Neural progenitor cell (in vitro differentiated cells): ENCODE results near the gene NDUFA8. TPM values are rescaled to one million over a fixed set of nuclear protein-coding genes. Genes with fewer than 3 reads are reported as not detected.

Experiments used
- DNase-seq: peaks from one replicate; pipeline ENCODE4 v3.0.0-alpha.2; 2016; ENCODE audit warnings: low spot score
- H2AFZ ChIP-seq: fragments of 200-600 bp; sonication (generic); replicated peaks from 2 replicates; pipeline ENCODE4 v1.6.1; 2016; ENCODE audit warnings: antibody characterized with exemption
- H3F3A ChIP-seq: fragments of 200-600 bp; sonication (generic); 2 replicates; pipeline ENCODE4 v1.6.1; 2016; ENCODE audit warnings: antibody characterized with exemption, low read depth
- H3K27ac ChIP-seq: fragments of 200-600 bp; sonication (generic); 2 replicates; pipeline ENCODE4 v1.5.1; 2016; ENCODE audit warnings: mild to moderate bottlenecking
- H3K27me3 ChIP-seq: fragments of 200-600 bp; sonication (generic); 2 replicates; pipeline ENCODE4 v1.6.1; 2016; ENCODE audit warnings: mild to moderate bottlenecking, moderate library complexity
- H3K36me3 ChIP-seq: fragments of 200-600 bp; sonication (generic); 2 replicates; pipeline ENCODE4 v1.5.1; 2016
- H3K4me1 ChIP-seq: fragments of 200-600 bp; sonication (generic); 2 replicates; pipeline ENCODE4 v1.6.1; 2016; ENCODE audit warnings: mixed run types
- H3K4me2 ChIP-seq: fragments of 200-600 bp; sonication (generic); 2 replicates; pipeline ENCODE4 v1.6.1; 2016
- H3K4me3 ChIP-seq: fragments of 200-600 bp; sonication (generic); 2 replicates; pipeline ENCODE4 v1.5.1; 2016
- H3K79me2 ChIP-seq: fragments of 200-600 bp; sonication (generic); 2 replicates; pipeline ENCODE4 v1.6.1; 2016; ENCODE audit warnings: low read depth
- H3K9ac ChIP-seq: fragments of 200-600 bp; sonication (generic); 2 replicates; pipeline ENCODE4 v1.6.1; 2016
- H3K9me3 ChIP-seq: fragments of 200-600 bp; sonication (generic); 2 replicates; pipeline ENCODE4 v1.5.1; 2016; ENCODE audit warnings: low read depth
- H4K20me1 ChIP-seq: fragments of 200-600 bp; sonication (generic); 2 replicates; pipeline ENCODE4 v1.6.1; 2016; ENCODE audit warnings: low read depth
- H3K27ac Mint-ChIP-seq: 3 replicates; pipeline ENCODE4 v1.8.0; 2021; ENCODE audit warnings: mixed read lengths
- H3K27me3 Mint-ChIP-seq: 2 replicates; pipeline ENCODE4 v1.8.0; 2022; ENCODE audit warnings: low read depth, mild to moderate bottlenecking, inconsistent platforms, moderate library complexity, mixed read lengths; ENCODE audit not compliant: insufficient read depth
- H3K36me3 Mint-ChIP-seq: 3 replicates; pipeline ENCODE4 v1.8.0; 2021; ENCODE audit warnings: mixed read lengths
- H3K4me1 Mint-ChIP-seq: 3 replicates; pipeline ENCODE4 v1.8.0; 2021; ENCODE audit warnings: mixed read lengths
- H3K4me3 Mint-ChIP-seq: 3 replicates; pipeline ENCODE4 v1.8.0; 2021; ENCODE audit warnings: mild to moderate bottlenecking, moderate library complexity, mixed read lengths
- H3K9me3 Mint-ChIP-seq: 3 replicates; pipeline ENCODE4 v1.8.0; 2020; ENCODE audit warnings: mixed read lengths
- CTCF ChIP-seq: fragments of 200-600 bp; sonication (generic); IDR thresholded peaks from 2 replicates; pipeline ENCODE4 v1.5.1; 2017; ENCODE audit warnings: antibody characterized with exemption, mild to moderate bottlenecking
- EZH2 ChIP-seq: fragments of 200-600 bp; sonication (generic); IDR thresholded peaks from 2 replicates; pipeline ENCODE4 v1.6.1; 2017; ENCODE audit warnings: antibody characterized with exemption, mild to moderate bottlenecking, moderate library complexity
- EZH2phosphoT487 ChIP-seq: fragments of 200-600 bp; sonication (generic); IDR thresholded peaks from 2 replicates; pipeline ENCODE4 v1.6.1; 2017; ENCODE audit warnings: antibody characterized with exemption
- total RNA-seq: library from RNA; depleted of rRNA; stranded (reverse); fragments of >200 nt; gene quantifications from 2 replicates; pipeline ENCODE4 v1.2.3, GENCODE V29; 2015; ENCODE audit warnings: low replicate concordance

Gene NDUFA8
- total RNA-seq, 1 donor from 2014 or later: 49.6 TPM

GRCh38 chr9:122151267-122151828 is 8.2 kb downstream of the NDUFA8 start:
- Histone ChIP-seq H3K36me3 (no peaks in the 10 kb centered on the region), H3K27me3 (no peaks in the 10 kb centered on the region), H3K4me3 (no peak overlapping the region), H3F3A (no peaks in the 10 kb centered on the region), H3K9ac (no peak overlapping the region), H4K20me1 (peaks cover 31% of the 10 kb centered on the region), H3K27ac (no peak overlapping the region), H3K4me1 (no peaks in the 10 kb centered on the region), H3K4me2 (no peak overlapping the region), H3K9me3 (no peaks in the 10 kb centered on the region), H2AFZ (no peak overlapping the region), H3K79me2 (peaks cover 19% of the 10 kb centered on the region)
- no peak for TF ChIP-seq EZH2
- no peak for TF ChIP-seq CTCF
- no peak for TF ChIP-seq EZH2phosphoT487
- Mint-ChIP-seq H3K4me3 (no peak overlapping the region), H3K27ac (no peak overlapping the region), H3K9me3 (no peaks in the 10 kb centered on the region), H3K4me1 (peaks cover 10% of the 10 kb centered on the region), H3K36me3 (peaks cover 19% of the 10 kb centered on the region), H3K27me3 (no peaks in the 10 kb centered on the region)
- no peak for DNase-seq

- no peaks in the 10 kb centered on the region for H3F3A ChIP-seq
- H3K4me3 ChIP-seq: no peak overlapping the region
- H3K27ac ChIP-seq: no peak overlapping the region
- H3K9me3 Mint-ChIP-seq: no peaks in the 10 kb centered on the region
- peaks cover 24% of the 10 kb centered on the region for H3K36me3 Mint-ChIP-seq
- no peak overlapping the region for H3K4me3 Mint-ChIP-seq
- no peak for TF ChIP-seq EZH2
- TF ChIP-seq EZH2phosphoT487: no peak
- TF ChIP-seq CTCF: no peak
- H3K4me2 ChIP-seq: no peak overlapping the region
- no peaks in the 10 kb centered on the region for H3K79me2 ChIP-seq
- H4K20me1 ChIP-seq: peaks cover 5% of the 10 kb centered on the region
- H3K27ac Mint-ChIP-seq: no peak overlapping the region
- no peaks in the 10 kb centered on the region for H3K4me1 Mint-ChIP-seq
- no peaks in the 10 kb centered on the region for H3K4me1 ChIP-seq
- peaks cover under 1% of the 10 kb centered on the region for H3K27me3 ChIP-seq
- no peaks in the 10 kb centered on the region for H3K36me3 ChIP-seq
- H3K9me3 ChIP-seq: no peaks in the 10 kb centered on the region
- no peak overlapping the region for H3K9ac ChIP-seq
- H3K27me3 Mint-ChIP-seq: no peaks in the 10 kb centered on the region
- no peak for DNase-seq
- H2AFZ ChIP-seq: no peak overlapping the region
Measured at GRCh38 chr9:122145592-122145863, 14.1 kb downstream of the NDUFA8 start.

GRCh38 chr9:122144836-122145591 is 14.6 kb downstream of the NDUFA8 start:
- H3F3A ChIP-seq: no peaks in the 10 kb centered on the region
- TF ChIP-seq CTCF (peak; percentile 37), EZH2phosphoT487 (no peak)

More at GRCh38 chr9:122144836-122145591, 14.6 kb downstream of the NDUFA8 start:
- Mint-ChIP-seq H3K36me3 (peaks cover 22% of the 10 kb centered on the region), H3K4me3 (no peak overlapping the region), H3K4me1 (no peaks in the 10 kb centered on the region), H3K9me3 (no peaks in the 10 kb centered on the region), H3K27me3 (no peaks in the 10 kb centered on the region), H3K27ac (no peak overlapping the region)
- no peak for DNase-seq
- Histone ChIP-seq H3K4me2 (no peak overlapping the region), H3K9ac (no peak overlapping the region), H3K36me3 (no peaks in the 10 kb centered on the region), H3K4me1 (no peaks in the 10 kb centered on the region), H3K79me2 (no peaks in the 10 kb centered on the region), H2AFZ (no peak overlapping the region), H3K27ac (no peak overlapping the region), H4K20me1 (peaks cover 5% of the 10 kb centered on the region), H3K4me3 (no peak overlapping the region), H3K27me3 (peaks cover 5% of the 10 kb centered on the region), H3K9me3 (no peaks in the 10 kb centered on the region)
